Measurements from ENCODE around the gene NELL1. TPM values are rescaled to one million over a fixed set of nuclear protein-coding genes. Genes with fewer than 3 reads are reported as not detected.
"Not testable (repeated sequence)": the region's sequence is repeated elsewhere in the genome, so short reads cannot be mapped to it uniquely, and the experiment has no call there.

The NELL1 gene
- total RNA-seq, 1 donor from 2014 or later = 0.45 TPM

DNA sequence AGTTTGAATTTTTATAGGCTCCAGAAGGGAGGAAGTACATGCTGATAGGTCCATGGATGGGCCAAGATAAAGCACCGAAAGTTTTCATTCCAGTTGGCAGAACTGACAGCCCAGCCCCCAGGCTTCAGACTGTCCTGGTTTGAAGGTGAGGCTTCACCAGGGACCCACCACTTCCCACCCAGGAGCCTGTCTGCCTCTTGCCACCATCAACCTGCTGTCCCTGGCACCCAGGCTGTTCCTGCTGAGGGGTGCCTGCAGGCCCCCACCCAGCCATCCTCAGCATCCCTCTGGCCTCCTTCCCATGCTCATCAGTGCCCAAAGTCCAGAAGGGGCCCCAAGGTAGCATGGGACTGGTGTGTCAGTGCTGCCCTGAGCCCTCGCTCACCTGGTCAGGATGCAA, 463.9 kb downstream of the NELL1 start:
- no peak for TF ChIP-seq EZH2 (IDR thresholded peaks at IDR 0.05; ENCODE audit: insufficient read depth, low read length)
- TF ChIP-seq, protein P1, sequence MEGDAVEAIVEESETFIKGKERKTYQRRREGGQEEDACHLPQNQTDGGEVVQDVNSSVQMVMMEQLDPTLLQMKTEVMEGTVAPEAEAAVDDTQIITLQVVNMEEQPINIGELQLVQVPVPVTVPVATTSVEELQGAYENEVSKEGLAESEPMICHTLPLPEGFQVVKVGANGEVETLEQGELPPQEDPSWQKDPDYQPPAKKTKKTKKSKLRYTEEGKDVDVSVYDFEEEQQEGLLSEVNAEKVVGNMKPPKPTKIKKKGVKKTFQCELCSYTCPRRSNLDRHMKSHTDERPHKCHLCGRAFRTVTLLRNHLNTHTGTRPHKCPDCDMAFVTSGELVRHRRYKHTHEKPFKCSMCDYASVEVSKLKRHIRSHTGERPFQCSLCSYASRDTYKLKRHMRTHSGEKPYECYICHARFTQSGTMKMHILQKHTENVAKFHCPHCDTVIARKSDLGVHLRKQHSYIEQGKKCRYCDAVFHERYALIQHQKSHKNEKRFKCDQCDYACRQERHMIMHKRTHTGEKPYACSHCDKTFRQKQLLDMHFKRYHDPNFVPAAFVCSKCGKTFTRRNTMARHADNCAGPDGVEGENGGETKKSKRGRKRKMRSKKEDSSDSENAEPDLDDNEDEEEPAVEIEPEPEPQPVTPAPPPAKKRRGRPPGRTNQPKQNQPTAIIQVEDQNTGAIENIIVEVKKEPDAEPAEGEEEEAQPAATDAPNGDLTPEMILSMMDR (IDR thresholded peaks at IDR 0.05; ENCODE audit: insufficient read depth, low read depth, low read length) = no peak
- Histone ChIP-seq H3K9me3 (ENCODE audit: insufficient read depth, low read depth, low read length) (peaks cover 3% of the 10 kb centered on the region), H3K36me3 (ENCODE audit: insufficient read depth, low read length) (no peaks in the 10 kb centered on the region), H3K27me3 (ENCODE audit: insufficient read depth, low read length) (no peaks in the 10 kb centered on the region), H3K27ac (ENCODE audit: low read depth, low read length) (no peak overlapping the region), H3K79me2 (ENCODE audit: insufficient read depth, low read length) (no peaks in the 10 kb centered on the region), H4K20me1 (ENCODE audit: insufficient read depth, low read length) (no peaks in the 10 kb centered on the region), H2AFZ (ENCODE audit: low read depth, low read length) (no peak overlapping the region), H3K4me2 (ENCODE audit: low read length) (no peak overlapping the region), H3K9ac (ENCODE audit: low read length) (no peak overlapping the region), H3K4me3 (ENCODE audit: insufficient read depth, low read depth, low read length) (no peak overlapping the region), H3K4me1 (ENCODE audit: insufficient read depth, low read length) (no peaks in the 10 kb centered on the region)
- no peak overlapping the region for H3K4me3 Mint-ChIP-seq (ENCODE audit: unreplicated experiment)
- peaks cover 5% of the 10 kb centered on the region for H3K27me3 Mint-ChIP-seq (ENCODE audit: low read depth, unreplicated experiment)
- no peak overlapping the region for H3K27ac Mint-ChIP-seq (ENCODE audit: unreplicated experiment)
- DNase-seq (ENCODE audit: low read depth) (no peak), FAIRE-seq (no peak)
- H3K36me3 Mint-ChIP-seq (ENCODE audit: low read depth, unreplicated experiment) = no peaks in the 10 kb centered on the region
- H3K4me1 Mint-ChIP-seq (ENCODE audit: low read depth, unreplicated experiment) = no peaks in the 10 kb centered on the region
- no peaks in the 10 kb centered on the region for H3K9me3 Mint-ChIP-seq (ENCODE audit: unreplicated experiment)

DNA sequence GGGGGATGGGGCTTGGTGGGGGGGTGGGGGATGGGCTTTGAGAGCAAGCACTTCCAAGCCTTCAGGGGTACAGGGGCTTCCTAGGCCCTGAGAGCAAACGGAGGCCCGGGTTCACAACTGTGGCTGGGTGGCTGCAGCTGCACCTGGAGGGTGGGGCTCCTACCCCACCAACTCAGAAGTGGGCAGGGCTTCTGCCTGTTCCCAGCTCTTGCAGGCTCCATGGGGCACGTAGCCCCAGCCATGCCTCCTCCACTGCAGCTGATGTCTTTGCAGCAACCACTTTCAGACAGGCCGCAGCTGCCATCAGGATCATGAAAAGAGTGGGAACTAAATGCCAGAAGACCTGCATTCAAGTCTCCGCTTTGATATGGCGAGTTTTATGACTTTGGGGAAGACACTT, 464.3 kb downstream of the NELL1 start:
- H3K9ac ChIP-seq (ENCODE audit: low read length) = no peak overlapping the region
- FAIRE-seq = no peak
- H3K4me3 ChIP-seq (ENCODE audit: insufficient read depth, low read depth, low read length) = no peak overlapping the region
- no peak overlapping the region for H3K27ac ChIP-seq (ENCODE audit: low read depth, low read length)
- no peak overlapping the region for H3K4me2 ChIP-seq (ENCODE audit: low read length)
- Mint-ChIP-seq H3K4me3 (ENCODE audit: unreplicated experiment) (no peak overlapping the region), H3K27ac (ENCODE audit: unreplicated experiment) (no peak overlapping the region), H3K27me3 (ENCODE audit: low read depth, unreplicated experiment) (peaks cover 5% of the 10 kb centered on the region), H3K4me1 (ENCODE audit: low read depth, unreplicated experiment) (no peaks in the 10 kb centered on the region), H3K9me3 (ENCODE audit: unreplicated experiment) (no peaks in the 10 kb centered on the region), H3K36me3 (ENCODE audit: low read depth, unreplicated experiment) (no peaks in the 10 kb centered on the region)
- no peak overlapping the region for H2AFZ ChIP-seq (ENCODE audit: low read depth, low read length)
- no peaks in the 10 kb centered on the region for H3K79me2 ChIP-seq (ENCODE audit: insufficient read depth, low read length)
- no peaks in the 10 kb centered on the region for H4K20me1 ChIP-seq (ENCODE audit: insufficient read depth, low read length)
- no peaks in the 10 kb centered on the region for H3K4me1 ChIP-seq (ENCODE audit: insufficient read depth, low read length)
- no peak for DNase-seq (ENCODE audit: low read depth)
- TF ChIP-seq, protein P1 (IDR thresholded peaks at IDR 0.05; ENCODE audit: insufficient read depth, low read depth, low read length) = no peak
- no peak for TF ChIP-seq EZH2 (IDR thresholded peaks at IDR 0.05; ENCODE audit: insufficient read depth, low read length)
- peaks cover 3% of the 10 kb centered on the region for H3K9me3 ChIP-seq (ENCODE audit: insufficient read depth, low read depth, low read length)
- no peaks in the 10 kb centered on the region for H3K27me3 ChIP-seq (ENCODE audit: insufficient read depth, low read length)
- no peaks in the 10 kb centered on the region for H3K36me3 ChIP-seq (ENCODE audit: insufficient read depth, low read length)

DNA sequence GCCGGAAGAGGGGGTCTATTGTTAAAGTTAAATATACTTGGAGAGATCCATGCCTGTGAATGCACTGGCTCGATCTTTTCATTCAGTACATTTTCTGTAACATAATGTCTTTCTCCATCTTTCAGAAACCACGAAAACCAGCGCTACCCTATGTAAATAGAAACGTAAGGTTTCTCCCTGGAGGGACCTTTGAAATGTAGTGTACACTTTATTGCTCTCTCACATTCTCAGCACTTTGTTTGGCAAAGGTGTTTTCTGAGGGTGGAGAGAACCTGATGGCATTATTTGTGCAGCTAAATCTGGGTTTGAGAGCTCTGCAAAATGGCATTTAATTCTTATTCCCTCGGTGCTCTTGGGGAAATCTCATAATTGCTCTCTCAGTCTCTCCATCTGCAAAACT, 468.4 kb downstream of the NELL1 start:
- Mint-ChIP-seq H3K9me3 (ENCODE audit: unreplicated experiment) (no peaks in the 10 kb centered on the region), H3K4me3 (ENCODE audit: unreplicated experiment) (no peak overlapping the region), H3K4me1 (ENCODE audit: low read depth, unreplicated experiment) (no peaks in the 10 kb centered on the region), H3K27me3 (ENCODE audit: low read depth, unreplicated experiment) (peaks cover 5% of the 10 kb centered on the region), H3K36me3 (ENCODE audit: low read depth, unreplicated experiment) (no peaks in the 10 kb centered on the region), H3K27ac (ENCODE audit: unreplicated experiment) (no peak overlapping the region)
- no peak for DNase-seq (ENCODE audit: low read depth)
- Histone ChIP-seq H3K79me2 (ENCODE audit: insufficient read depth, low read length) (no peaks in the 10 kb centered on the region), H3K9ac (ENCODE audit: low read length) (no peak overlapping the region), H2AFZ (ENCODE audit: low read depth, low read length) (no peak overlapping the region), H3K4me3 (ENCODE audit: insufficient read depth, low read depth, low read length) (no peak overlapping the region), H3K27me3 (ENCODE audit: insufficient read depth, low read length) (no peaks in the 10 kb centered on the region), H4K20me1 (ENCODE audit: insufficient read depth, low read length) (no peaks in the 10 kb centered on the region), H3K4me2 (ENCODE audit: low read length) (no peak overlapping the region), H3K36me3 (ENCODE audit: insufficient read depth, low read length) (no peaks in the 10 kb centered on the region), H3K9me3 (ENCODE audit: insufficient read depth, low read depth, low read length) (peaks cover 3% of the 10 kb centered on the region), H3K4me1 (ENCODE audit: insufficient read depth, low read length) (no peaks in the 10 kb centered on the region), H3K27ac (ENCODE audit: low read depth, low read length) (no peak overlapping the region)
- FAIRE-seq = no peak
- TF ChIP-seq, protein P1 (IDR thresholded peaks at IDR 0.05; ENCODE audit: insufficient read depth, low read depth, low read length) = no peak
- TF ChIP-seq EZH2 (IDR thresholded peaks at IDR 0.05; ENCODE audit: insufficient read depth, low read length) = no peak

DNA sequence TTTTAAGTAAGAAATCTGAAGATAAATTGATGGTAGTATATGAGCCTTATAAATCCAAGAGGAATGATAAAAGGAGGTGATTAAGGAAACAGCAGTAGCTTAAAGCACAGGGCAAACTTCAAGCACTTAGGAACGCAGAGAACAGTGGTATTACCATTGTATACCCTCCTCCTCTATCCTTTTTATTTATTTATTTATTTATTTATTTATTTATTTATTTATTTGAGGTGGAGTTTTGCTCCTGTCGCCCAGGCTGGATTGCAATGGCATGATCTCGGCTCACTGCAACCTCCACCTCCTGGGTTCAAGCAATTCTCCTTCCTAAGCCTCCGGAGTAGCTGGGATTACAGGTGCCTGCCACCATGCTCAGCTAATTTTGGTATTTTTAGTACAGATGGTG, 472.2 kb downstream of the NELL1 start:
- not testable (repeated sequence) for H3K9me3 Mint-ChIP-seq (ENCODE audit: unreplicated experiment); H3K4me3 ChIP-seq (ENCODE audit: insufficient read depth, low read depth, low read length)

More for the DNA sequence above, 472.2 kb downstream of the NELL1 start:
- not testable (repeated sequence) for H3K27ac Mint-ChIP-seq (ENCODE audit: unreplicated experiment); H3K9ac ChIP-seq (ENCODE audit: low read length); H3K79me2 ChIP-seq (ENCODE audit: insufficient read depth, low read length); H3K27ac ChIP-seq (ENCODE audit: low read depth, low read length); H4K20me1 ChIP-seq (ENCODE audit: insufficient read depth, low read length); H3K27me3 ChIP-seq (ENCODE audit: insufficient read depth, low read length); H3K36me3 Mint-ChIP-seq (ENCODE audit: low read depth, unreplicated experiment); H3K4me1 ChIP-seq (ENCODE audit: insufficient read depth, low read length); H3K9me3 ChIP-seq (ENCODE audit: insufficient read depth, low read depth, low read length); H3K4me3 Mint-ChIP-seq (ENCODE audit: unreplicated experiment); H3K36me3 ChIP-seq (ENCODE audit: insufficient read depth, low read length); FAIRE-seq; H3K27me3 Mint-ChIP-seq (ENCODE audit: low read depth, unreplicated experiment); DNase-seq (ENCODE audit: low read depth); H3K4me2 ChIP-seq (ENCODE audit: low read length); H2AFZ ChIP-seq (ENCODE audit: low read depth, low read length); H3K4me1 Mint-ChIP-seq (ENCODE audit: low read depth, unreplicated experiment)

All from astrocyte (in vitro differentiated cells and primary cell).